DMS79 treated with DMSO at 0.1 percent for 48 hours (cell line): Measurements from ENCODE around the gene SH3GL2.

Source experiments
- DNase-seq: peaks from one replicate; lab custom pipeline; 2025; lab: John Stamatoyannopoulos, UW

Gene SH3GL2

GRCh38 chr9:17611342-17611741, 32.5 kb downstream of the SH3GL2 start:
- DNase-seq = no peak

GRCh38 chr9:17611917-17612316, 33.1 kb downstream of the SH3GL2 start:
- DNase-seq = no peak

DNA sequence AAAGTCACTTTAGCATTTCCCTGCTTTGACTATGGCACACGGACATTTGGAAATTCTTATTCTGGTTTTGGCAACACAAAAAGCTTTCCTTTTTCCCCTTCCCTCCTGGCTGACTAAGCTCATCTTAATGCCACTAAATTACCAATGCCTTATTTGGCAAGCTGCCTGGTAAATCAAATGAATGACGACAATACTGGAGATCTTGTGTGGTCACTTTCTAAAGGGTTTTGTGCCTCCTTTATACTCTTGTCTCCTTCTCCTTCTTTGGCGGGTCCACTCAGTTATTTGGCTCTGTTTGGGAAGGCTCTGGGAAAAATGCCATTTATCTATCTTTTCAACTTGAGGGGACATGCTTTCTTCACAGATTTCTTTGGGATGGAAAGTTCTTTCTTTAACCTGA, 34.9 kb downstream of the SH3GL2 start:
- DNase-seq = no peak

GRCh38 chr9:17614250-17614649, 35.4 kb downstream of the SH3GL2 start:
- DNase-seq = no peak

DNA sequence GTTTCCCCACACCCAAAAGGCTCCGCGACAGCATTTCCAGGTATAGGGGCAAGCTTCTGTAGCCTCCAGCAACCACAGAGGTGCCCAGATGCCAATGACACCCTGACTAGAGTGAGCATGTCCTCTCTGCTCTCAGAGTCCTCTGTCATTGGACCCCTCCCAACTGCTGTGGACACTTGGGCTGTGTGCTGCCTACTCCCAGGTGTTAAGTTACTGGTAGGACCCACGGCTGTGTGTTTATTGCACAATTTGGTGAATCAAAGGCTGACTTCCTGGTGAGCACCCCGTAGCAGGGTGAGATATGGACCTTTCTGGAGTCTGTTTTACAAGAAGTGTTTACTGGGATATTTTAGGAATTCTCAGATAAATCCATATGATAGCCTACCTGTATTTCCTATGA, 36.0 kb downstream of the SH3GL2 start:
- DNase-seq = no peak

DNA sequence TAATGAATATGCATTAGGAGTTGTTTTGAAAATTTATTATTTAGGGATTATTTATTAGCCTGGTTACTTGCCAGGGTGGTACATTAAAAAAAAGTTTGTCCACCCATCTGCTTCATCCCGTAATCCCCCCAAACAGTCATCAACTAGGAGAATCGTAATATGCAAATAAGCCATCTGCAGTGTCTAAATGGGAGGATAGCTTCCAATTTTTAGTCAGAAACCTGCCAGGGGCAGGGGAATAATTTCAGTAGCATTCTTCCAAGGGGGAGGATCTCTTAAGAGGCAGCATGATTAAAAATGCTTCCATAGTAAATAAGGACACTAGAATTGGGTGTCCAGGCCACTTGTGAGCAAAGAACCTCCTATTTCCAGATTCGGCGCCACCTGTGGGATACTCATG, 43.3 kb downstream of the SH3GL2 start:
- DNase-seq = no peak

DNA sequence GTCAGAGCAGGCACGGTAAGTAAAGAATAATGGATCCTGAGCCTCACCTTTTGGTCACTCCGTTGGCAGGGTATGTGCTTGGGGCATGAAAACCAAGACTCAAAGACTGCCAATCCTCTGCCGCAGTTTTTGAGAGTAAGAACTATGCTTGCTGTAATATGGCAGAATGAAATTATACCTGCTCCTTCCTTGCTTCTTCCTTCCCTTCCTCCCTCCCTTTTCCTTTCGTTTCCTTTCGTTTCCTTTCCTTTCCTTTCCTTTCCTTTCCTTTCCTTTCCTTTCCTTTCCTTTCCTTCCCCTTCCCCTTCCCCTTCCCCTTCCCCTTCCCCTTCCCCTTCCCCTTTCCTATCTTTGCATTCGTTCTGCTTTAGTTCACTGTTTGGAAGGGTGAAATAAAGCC, 43.9 kb downstream of the SH3GL2 start:
- DNase-seq = no peak

DNA sequence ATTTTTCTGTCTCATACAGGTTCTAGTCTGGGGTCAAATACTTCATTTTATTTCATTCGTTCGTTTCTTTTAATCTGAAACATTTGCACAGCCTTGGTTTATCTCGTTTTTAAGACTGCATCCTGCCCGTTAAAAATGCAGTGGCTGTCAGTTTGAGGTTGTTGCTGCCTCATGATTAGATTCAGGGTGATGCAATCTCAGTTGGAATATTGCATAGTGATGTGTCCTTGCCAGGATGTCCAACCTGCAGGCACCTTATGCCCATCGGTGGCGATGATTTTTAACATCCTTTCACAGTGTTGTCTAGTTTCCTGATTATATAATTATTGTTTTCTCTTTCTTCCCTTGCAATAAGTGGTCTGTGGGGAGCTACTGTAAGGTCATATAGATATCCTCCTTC, 45.1 kb downstream of the SH3GL2 start:
- no peak for DNase-seq

DNA sequence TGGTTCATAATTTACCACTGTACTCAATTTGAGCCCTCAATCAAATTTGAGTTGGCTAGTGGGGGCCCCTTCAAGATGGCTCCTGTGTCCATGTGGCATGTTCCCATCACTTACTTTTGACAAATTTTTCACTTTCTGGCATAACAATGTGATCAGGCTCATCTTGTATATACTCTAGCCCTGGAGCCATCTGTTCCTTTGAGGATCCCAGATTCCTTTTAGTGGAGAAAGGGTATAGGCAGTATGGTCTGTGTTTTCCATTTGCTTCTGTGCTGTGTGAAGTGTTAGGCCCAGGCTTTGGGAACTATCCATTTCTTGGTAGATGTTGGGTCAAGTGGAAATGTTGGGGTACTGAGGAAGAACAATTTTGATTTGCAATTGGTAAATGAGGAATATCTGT, 45.7 kb downstream of the SH3GL2 start:
- DNase-seq = no peak

DNA sequence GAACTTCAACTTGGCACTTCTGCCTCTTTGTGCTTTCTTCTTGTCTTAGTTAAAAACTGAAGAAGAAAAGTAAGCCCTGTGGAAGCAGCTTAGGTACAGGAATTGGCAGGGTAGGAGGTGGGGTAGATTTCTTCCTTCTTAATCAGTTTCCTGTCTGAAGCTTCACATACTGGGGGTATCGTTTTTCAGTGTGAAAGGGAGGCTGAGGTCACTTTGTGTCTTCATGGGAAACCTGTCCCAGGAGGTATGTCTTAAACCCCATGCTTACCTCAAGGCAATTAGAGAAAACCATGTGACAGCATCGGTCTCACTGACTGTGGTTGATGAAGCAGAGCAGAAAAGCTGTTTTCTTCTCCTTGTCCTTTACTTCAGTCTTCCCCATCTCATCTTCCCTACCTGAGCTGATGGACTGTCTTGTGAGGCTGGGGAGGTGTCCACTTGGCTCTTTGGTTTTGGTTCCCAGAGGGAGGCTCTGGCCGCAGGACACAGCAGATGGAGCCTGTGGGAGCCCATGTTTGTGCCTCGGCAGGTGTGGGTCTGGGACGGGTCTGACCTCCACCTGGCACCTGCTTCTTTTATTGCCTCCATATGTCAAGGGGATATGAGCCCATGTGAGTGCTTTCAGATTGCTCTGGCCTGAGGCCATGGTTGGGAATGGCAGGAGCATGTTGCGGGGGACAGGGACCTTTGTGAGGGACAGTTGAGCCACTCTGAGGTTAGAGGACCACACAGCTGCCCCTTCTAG, 47.0 kb downstream of the SH3GL2 start:
- DNase-seq = no peak

GRCh38 chr9:17627641-17628040, 48.8 kb downstream of the SH3GL2 start:
- peak; percentile 50 for DNase-seq

DNA sequence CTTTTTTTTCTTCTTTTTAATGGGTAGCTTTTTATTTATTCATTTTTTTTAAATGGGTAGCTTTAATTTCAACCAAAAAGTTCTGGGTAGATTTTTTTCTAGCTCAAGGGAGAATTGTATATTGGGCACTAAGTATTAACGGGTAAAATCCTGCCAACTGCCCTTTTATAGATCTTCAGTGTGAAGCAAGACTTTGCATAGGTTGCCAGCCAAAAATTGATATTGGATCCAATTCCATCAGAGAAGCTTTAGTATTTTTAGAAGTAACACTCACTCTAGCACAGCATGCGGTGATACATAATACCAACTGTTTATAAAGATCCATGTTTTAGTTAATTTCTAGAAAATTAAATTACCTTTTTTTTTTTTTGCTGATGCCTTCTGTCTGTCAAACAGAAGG, 49.8 kb downstream of the SH3GL2 start:
- no peak for DNase-seq

- DNase-seq = no peak
Observed at GRCh38 chr9:17630531-17630949, 51.7 kb downstream of the SH3GL2 start.

DNA sequence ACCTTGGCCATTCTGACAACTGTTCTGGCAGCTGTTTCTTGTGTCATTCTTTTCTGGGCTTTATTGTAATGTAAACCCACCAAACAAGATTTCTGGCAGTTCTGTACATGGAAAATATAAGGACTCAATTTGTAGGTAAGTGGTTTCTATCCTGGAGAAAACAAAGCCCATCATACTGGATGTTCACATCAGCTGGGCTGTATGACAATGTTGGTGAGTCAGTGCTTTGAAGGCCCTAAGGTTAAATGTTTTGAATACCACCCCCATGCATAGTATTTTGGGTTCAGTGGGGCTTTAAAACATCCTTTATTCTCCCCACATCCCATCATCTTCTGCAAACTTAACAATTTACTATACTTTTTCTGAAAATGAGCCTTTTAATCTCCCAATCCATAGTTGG, 52.5 kb downstream of the SH3GL2 start:
- no peak for DNase-seq

- DNase-seq = no peak
Observed at GRCh38 chr9:17632994-17633393, 54.1 kb downstream of the SH3GL2 start.

DNA sequence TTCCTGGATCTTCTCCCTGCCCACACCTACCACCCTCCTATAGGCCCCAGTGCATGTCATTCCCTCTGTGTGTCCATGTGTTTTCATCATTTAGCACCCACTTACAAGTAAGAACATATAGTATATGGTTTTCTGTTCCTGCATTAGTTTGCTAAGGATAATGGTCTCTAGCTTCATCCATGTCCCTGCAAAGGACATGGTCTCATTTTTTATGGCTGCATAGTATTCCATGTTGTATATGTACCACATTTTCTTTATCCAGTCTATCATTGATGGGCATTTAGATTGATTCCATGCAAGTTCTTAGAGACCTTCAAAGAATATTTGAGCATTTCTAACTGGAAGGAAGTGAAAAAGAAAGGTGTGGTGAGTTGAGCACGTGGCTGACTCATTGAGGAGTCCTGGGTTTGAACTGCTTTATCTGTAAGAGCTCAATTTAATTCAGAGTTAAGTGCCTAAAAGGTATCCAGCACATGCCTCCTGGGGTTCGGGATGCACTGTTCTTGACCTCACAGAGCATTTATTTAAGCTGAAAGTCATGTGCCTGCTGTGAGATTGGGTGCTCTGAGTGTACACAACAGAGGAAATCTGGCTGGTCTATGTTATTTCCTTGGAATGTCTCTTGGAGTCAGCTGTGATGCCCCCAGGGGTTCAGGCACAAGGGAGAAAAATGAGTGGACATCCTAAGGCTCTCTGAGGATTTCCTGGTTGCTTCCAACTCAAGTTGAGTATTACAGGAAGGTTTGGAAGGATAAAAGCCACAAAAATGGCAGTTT, 56.4 kb downstream of the SH3GL2 start:
- DNase-seq = no peak

DNA sequence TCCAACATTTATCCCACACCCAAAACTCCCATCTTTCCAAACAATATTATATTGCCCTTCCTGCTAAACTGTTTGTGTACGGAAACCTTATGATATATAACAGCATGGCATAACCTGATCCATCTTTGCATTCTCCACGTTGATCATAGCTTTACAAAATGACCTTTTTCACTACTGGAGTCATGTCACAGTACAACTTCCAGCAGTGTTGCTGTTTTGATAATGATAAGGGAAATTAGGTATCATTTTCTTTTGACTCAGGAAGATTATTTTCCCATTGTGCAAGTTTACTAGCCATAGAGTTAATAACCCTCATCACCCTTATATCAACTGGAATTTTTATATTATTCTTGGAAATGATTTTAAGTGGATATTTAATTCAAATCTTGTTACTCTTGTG, 57.5 kb downstream of the SH3GL2 start:
- no peak for DNase-seq

DNA sequence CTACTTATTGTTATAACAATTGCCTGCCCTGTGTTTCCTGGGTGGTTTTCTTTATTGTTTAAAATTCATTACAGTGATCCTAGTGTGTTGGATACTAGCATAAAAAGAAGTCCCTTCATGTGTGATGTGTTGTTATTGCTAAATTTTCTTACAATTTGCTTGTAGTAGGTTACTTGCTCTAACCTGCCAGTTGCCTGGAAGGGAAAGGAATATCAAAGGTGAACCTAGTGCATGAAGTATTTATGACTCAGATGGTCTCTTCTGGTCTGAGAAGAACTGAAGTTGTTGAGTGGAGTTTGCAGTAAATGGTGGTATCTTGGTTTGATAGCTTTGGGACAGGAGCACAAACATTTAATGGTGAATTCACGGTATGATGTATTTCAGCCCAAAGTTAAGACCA, 58.0 kb downstream of the SH3GL2 start:
- DNase-seq = no peak

DNA sequence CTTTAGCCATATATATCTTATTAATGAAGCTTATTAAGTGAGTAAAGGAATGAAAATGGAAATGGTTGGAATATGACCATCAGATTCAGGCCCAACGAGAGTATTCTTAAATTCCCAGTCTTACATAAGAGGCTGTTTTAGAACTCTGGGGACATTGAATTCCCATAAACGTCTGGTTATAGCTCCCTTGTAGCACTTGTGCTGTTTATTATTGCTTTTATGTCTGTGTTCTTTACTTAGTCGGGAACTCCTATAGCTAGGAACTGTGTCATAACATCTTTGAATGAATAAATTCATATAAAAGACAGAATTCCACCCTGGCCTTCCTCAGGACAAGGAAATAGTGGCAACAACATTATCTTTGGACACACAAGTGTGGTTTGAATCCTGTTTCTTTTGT, 58.4 kb downstream of the SH3GL2 start:
- DNase-seq = no peak

DNA sequence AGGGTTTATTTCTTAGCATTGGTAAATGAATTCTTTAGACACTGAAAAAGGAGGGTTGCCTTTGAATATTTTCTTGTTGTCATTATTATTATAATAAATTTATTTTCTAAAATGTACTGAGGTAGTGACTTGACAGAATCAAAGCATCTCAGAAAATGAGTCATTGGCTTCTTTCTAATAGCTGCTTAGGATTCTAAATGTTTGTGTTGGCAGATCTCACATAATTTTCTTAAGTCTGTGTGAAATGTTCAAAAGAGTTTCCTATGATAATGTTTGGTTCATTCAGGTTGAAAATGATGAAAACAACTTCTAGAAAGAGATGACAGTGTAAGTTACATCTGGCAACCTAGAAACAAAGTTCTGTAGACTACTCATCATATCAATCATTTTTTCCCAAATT, 69.7 kb downstream of the SH3GL2 start:
- DNase-seq = no peak

DNA sequence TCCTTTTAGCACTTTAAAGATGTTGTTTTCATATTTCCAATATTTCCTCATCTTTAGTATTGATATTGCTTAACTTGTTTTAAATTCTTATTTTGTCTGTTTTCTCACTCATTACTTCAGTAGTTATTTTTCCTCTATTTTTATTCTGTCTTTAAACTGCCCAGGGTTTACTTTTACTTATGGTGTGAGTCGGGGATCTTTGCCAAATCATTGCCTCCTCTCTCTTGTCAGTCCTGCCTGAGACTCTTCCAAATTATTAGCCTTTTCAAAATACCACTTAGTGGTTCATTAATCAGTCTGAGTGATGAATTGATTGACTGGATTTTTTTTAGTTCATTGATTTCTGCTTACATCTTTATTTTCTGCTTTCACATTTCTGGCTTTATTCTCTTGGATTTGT, 72.9 kb downstream of the SH3GL2 start:
- DNase-seq = no peak

DNA sequence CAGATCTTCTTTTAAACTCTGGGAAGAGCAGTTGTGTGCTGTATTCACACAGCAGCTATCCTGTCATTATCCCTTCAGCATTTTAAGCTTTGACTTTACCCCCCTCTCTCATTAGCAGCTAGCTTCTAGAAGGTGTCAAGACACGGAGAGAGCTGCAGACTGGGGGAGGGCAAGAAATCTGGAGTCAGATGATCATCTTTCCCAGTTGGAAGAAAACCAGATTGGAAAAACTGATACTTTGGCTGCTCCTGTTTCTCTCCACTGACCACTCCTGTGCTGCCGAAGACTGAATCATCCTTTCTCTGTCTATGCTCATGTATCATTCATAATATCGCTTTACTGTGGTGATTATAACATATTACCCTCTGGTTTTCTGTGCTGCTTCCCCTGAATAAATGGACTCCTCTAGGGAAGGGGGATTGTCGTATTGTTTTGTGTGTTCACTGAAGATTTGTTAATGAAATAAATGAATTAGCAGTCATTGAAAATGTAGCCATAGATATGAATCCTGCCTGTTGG, 75.1 kb downstream of the SH3GL2 start:
- no peak for DNase-seq

DNA sequence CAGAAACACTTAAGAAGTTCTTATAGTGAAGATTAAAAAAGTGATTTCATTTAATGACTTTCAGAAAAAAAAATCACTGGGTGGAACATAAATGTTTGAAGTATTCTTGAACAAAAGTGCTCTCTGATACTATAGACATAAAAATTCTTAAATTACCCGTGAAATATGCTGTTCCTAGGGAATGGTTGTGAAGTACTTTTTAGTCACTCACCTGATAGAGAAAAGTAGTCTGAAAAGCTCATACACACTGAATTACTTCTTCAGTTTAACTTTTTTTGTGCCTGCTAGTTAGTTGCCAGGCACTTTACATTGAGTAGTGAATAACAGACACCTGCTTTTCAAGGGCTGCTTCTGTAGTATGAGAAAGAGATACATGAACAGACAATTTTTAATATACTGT, 78.0 kb downstream of the SH3GL2 start:
- peak; percentile 92 for DNase-seq

DNA sequence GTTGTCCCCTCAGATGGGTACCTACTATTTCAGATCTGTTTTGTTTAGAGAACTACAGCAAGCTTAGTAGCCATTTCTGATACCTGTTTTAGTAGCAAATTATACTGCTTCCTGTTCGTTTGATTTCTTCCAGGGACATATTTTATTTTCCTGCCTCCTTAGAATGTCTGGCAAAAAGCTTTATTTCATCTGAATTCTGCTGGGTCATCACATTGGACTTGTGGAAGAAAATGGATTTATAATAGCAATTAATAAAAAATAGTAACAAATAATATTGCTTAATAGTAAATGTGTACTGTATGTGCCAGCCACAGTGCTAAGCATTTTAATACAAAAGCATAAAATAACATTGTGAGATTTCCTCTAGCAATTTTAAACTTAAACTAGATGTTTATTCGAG, 79.4 kb downstream of the SH3GL2 start:
- DNase-seq = no peak
